Mesenteric fat pad (tissue), 1 donor: ENCODE measurements around the gene ARL3. TPM values are rescaled to one million over a fixed set of nuclear protein-coding genes. Genes with fewer than 3 reads are reported as not detected.
A peak's percentile ranks its signal among the peaks of the same experiment; 100 is the strongest.
"Not testable (repeated sequence)": the region's sequence is repeated elsewhere in the genome, so short reads cannot be mapped to it uniquely, and the experiment has no call there.

Experiments
- DNase-seq: peaks from one replicate; pipeline ENCODE4 v3.0.0-alpha.2; 2020; ENCODE audit warnings: low spot score
- total RNA-seq: library from RNA; stranded (reverse); fragmentation: NEBNext Ultra II Directional; extraction: Animal tissue kit (Norgen Biotek cat#: 25700); gene quantifications from one replicate; pipeline ENCODE4 v1.2.1, GENCODE V29; 2021
- donor health status: DM: yes; HTN: yes; CAD: no.

Gene ARL3
- total RNA-seq, 1 donor from 2014 or later: 5.7 TPM

DNA sequence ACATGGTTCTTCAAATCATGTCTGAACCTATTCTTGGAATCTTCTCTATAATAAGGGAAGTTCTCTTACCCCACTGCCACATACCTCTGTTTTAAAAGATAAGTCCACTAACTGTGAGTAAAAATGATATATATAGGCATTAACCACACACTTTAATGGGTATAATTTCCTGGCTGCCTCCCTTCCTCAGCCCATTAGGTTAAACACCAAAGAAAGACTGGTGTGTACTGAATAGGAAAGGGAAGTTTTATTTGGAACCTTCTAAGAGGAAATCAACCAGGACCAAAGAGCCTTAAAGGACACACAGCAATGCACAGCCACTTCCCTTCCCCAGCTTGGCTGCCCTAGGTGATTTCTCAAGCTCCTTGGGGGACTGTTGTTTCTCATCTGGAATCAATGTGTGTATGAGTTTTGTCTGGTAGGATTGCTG lies 24.5 kb upstream of the ARL3 start:
- no peak for DNase-seq

DNA sequence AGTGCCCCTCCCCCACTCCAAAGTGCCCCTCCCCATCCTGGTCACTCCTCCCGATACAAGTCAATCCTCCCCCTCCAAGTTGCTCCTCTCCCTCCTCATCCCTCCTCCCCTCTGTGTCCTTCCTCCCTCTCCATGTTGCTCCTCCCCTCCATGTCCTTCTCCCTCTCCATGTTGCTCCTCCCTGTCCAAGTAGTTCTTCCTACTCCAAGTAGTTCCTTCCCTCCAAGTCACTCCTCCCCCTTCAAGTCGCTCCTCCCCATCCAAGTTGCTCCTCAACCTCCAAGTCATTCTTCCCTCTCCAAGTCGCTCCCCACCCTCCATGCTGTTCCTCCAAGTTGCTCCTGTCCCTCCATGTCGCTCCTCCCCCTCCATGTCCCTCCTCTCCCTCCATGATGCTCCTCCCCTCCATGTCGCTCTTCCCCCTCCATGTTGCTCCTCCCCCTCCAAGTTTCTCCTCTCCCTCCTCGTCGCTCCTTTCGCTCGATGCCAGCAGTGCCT lies 20.9 kb upstream of the ARL3 start:
- no peak for DNase-seq

DNA sequence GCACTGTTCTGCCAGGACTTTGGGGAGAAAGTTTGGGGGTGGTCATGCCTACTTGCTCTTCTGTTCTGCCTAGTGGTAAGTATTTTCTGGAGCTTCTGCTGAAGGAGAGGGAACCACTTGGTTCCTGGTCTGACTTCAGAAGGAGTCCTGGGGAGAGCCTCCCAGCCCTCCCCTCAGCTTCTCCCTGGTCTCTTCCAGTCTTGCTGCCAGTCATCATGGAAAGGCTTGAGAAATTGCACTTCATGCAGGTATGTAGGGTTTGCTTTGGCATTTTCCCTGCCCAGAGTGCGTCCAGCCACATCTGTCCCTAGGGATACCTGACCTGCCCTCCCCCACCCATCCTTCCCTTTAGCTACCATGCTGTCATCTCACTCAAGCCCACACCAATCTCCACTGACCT lies 18.5 kb upstream of the ARL3 start:
- DNase-seq: no peak

- DNase-seq: no peak
Observed at GRCh38 chr10:102731222-102731800, 17.1 kb upstream of the ARL3 start.

DNA sequence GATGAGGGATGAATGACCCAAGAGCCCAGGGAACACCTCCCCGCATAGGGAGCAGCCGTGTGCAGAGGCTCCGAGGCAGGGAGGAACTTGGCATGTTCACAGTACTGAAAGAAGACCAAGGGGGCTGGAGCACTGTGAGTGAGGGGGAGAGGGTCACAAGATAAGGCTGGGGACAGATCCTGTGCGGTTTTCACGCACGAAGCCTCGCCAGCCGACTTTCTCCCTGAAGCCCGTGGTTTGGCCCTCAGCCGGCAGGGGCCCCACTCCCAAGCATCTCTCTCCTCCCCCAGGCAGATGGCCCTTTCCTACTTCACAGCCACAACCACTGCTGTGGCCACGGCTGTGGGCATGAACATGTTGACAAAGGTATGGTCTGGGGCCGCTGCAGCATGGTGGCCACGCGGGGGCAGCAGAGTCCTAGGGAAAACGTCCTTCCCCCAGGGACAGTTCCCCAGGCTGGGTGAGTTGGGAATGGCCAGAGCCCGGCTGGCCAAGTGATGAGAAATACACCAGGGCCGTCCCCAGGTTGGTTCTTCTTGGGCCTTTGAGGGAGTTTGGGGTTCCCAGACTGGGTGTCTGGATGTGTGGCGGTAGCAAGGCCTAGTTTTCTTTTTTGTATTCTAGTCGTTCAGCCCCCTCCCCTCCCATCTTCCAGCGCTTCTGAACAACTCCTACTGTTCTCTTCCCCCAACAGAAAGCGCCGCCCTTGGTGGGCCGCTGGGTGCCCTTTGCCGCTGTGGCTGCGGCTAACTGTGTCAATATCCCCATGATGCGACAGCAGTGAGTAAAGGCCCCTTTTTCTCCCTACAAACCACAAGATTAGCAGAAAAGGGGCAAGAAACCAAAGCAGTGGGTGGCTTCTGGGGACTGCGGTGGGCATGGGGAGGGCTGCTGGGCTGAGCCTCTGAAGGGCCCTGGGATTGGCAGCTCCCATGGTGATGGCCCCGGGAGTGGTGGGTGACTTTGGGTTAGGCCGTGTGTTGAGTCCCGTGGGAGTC lies 15.1 kb upstream of the ARL3 start:
- DNase-seq: peak; percentile 95

GRCh38 chr10:102727037-102727818 lies 13.0 kb upstream of the ARL3 start:
- DNase-seq: no peak

DNA sequence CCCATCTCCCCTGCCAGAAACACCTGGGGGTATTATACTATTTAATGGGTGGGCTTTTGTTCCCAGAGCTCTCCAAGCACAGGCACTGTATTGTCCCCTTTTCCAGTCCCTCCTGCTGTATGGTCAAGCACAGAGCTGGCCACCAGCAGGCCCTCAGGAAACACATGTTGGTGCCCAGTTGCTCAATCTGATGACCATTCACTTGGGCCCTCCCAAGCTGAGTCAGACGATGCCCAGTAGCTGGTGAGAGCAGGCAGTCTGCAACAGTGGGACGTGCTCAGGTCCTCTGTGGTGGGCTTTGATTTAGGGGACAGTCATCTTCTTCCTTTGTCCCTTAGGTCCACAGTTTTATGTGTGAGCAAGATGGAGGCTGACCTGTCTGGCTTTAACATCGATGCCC lies 12.1 kb upstream of the ARL3 start:
- DNase-seq: no peak

DNA sequence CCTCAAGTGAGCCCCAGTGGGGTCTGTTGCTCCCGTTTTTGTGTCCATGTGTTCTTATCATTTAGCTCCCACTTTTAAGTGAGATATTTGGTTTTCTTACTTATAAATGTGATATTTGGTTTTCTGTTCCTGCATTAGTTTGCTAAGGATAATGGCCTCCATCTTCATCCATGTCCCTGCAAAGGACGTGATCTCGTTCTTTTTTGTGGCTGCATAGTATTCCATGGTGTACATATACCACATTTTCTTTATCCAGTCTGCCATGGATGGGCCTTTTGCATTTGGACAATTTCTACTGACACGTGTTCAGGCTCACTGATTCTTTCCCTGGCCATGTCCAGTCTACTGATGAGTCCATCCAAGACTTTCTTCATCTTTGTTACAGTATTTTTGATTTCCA lies 9.8 kb upstream of the ARL3 start:
- no peak for DNase-seq

- DNase-seq: no peak
Observed at GRCh38 chr10:102721954-102722353, 7.8 kb upstream of the ARL3 start.

DNA sequence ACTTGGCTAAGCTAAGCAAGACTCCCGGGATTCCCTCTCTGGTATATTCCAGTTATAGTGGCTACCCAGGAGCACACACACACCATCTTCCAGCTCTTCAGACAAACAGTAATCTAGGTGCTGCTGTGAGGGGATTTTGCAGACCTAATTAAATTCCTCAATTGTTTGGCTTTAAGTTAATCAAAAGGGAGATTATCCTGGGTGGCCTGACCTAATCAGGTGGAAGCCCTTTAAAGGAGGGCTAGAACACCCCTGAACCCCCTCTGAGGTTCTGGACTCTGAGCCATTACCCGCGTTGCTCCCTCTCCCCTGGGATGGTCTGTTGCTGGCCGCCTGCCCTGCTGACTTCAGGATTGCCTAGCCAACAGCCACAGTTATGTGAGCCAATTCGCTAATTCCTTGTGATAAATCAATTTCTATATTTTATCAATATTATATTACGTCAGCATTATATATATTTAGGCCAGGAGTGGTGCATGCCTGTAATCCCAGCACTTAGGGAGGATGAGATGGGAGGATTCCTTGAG lies 6.6 kb upstream of the ARL3 start:
- no peak for DNase-seq

GRCh38 chr10:102720337-102720736 lies 6.1 kb upstream of the ARL3 start:
- DNase-seq: no peak

GRCh38 chr10:102718220-102718619 lies 4.0 kb upstream of the ARL3 start:
- DNase-seq: no peak

GRCh38 chr10:102716900-102717565 lies 2.8 kb upstream of the ARL3 start:
- DNase-seq: not testable (repeated sequence)

DNA sequence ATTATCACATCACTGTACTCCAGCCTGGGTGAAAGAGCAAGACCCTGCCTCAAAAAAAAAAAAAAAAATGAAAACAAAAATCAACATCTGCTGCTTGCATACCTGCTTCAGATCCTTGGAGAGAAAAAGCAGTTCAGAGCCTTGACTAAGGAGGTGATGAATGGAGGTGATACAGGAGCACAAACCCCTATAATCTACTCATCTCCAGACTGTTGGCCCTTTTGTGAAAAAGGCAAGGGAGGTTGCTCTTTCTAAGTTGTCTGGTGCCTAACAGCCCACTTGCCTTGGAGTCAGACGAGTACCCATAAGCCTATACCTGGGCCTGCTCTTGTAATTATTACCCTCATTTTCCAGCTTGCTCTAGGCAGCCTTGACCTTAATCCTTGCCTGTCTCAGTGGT lies 1.7 kb upstream of the ARL3 start:
- DNase-seq: no peak

DNA sequence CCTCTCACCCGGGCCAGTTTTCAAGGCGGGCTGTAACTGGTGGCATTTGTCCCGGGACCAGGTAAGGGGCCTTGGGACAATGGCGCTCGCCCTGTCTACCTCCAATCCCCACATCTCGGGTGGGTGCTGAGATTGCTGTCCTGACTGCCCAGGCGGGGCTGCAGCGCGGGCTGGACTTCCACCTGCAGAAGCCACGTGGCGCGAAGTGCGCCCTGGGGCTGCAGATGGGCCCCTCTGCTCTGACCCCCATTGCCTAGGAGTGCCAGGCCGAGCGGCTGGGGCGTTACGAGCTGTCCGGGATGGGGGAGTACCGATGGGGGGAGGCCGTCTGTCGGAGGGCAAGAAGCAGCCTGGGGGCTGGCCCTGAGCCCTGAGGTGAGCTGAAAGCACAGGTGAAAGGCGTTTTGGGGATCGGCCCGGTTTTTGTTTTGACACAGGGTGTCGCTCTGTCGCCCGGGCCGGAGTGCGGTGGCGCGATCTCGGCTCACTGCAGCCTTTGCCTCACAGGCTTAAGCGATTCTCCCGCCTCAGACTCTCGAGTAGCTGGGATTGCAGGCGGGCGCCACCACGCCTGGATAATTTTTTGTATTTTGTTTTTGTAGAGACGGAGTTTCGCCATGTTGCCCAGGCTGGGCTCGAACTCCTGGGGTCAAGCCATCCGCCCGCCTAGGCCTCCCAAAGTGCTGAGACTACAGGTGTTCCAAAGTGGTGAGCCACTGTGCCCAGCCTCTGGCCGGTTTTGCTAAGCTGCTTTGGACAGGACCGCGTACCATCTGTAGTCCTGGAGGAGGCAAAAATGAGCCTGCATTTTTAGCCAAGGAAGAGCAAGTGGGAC lies 641 bp upstream of the ARL3 start, which contains the start of gene SFXN2:
TSS of gene SFXN2 (plus strand) at position 16 of the 835 bp plus-strand sequence. CDS start 12,001 bp downstream, outside the sequence.
- DNase-seq: no peak

- no peak for DNase-seq
Observed at GRCh38 chr10:102713539-102713813, 721 bp downstream of the ARL3 start.

DNA sequence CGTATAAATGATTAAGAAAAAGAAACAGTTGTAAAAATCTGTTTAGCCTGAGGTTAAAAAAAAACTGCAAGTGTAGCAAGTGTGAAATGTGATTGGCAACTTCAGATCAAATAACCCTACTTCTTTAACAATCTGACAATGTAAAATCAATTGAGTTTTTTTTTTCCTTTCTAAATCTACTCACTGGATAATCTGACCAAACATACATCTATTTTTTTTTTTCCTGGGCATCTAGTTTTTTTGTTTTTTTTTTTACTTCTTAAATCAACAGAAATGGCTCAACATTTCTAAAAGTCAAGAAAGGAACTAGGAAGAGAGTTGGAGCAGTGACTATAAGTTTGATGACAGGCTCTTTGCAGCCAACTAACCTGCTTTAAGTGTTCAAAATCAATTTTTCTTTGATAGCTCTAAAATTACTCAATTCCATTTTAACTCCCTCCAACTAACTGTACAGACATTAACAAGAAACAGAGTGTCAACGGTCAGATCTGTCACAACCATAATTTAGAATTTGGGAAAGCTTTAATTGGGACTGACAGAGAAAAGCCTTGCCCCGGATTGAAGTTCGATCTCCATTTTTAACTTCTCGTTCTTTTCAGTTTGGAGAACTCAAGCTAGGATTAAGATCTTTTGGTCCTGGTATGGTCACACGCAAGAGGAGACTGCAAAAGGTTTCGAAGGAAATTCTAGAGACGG lies 1.2 kb downstream of the ARL3 start:
- DNase-seq: no peak

DNA sequence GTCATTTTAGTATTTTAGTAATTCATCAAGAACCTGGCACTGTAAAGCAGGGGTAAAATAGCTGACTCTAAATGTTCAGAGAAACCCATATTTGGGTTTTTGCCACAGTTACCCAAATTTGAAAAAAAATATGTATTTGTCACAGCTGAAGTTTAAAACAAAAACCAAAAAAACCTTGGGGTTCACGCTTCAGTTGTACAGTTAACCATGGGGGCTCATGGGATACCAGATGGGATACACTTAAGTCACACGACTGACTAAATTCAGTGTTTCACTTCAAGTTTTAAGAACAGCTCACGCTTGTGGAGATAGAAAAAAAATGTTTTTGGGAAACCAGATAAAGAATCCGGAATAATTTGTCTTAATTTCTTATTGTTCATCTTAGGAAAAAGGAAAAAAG lies 2.1 kb downstream of the ARL3 start:
- DNase-seq: no peak

DNA sequence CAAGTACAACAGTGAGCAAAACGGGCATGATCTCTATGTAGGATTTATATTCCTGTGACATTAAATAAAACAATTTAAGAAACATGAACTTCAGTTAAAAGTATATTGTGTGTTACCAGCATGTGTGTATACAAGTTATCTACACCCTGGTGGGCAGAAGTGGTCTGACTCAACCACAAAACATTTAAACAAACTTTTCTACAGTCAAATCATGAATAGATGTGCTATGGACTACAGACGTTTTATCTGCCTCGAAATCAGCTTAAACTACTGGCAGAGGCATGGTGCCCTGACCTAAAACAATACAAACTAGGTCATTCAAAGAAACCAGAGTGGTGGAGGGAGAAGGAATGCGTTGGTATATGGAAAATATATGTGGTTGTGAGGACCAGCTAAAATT lies 3.6 kb downstream of the ARL3 start:
- DNase-seq: no peak
